WTC11 (cell line): ENCODE measurements around the gene GNG10. TPM values are rescaled to one million over a fixed set of nuclear protein-coding genes. Genes with fewer than 3 reads are reported as not detected.

Source experiments
- ATAC-seq: fragments of 200-7000 bp; cut with Tn5 transposase; 2 replicates; pipeline ENCODE4 v1.10.0; 2021; ENCODE audit warnings: mild to moderate bottlenecking, moderate library complexity
- CTCF ChIA-PET: fragments of 300-600 bp; sonication (Branson Sonifier 250); formaldehyde crosslinking; loops from one replicate; lab custom pipeline; 2021; ENCODE audit warnings: antibody characterized with exemption; lab: Charles Lee
- POLR2A ChIA-PET: fragments of 350-600 bp; sonication (Branson Sonifier 250); formaldehyde crosslinking; loops from one replicate; lab custom pipeline; 2021; ENCODE audit warnings: antibody characterized with exemption; lab: Charles Lee
- DNase-seq: peaks from one replicate; pipeline ENCODE4 v3.0.0; 2021; ENCODE audit warnings: low spot score
- H3K27ac Mint-ChIP-seq: 2 replicates; pipeline ENCODE4 v1.8.0; 2021; ENCODE audit warnings: mixed read lengths
- H3K27me3 Mint-ChIP-seq: 2 replicates; pipeline ENCODE4 v1.8.0; 2021; ENCODE audit warnings: low read depth, mild to moderate bottlenecking, moderate library complexity, mixed read lengths
- H3K36me3 Mint-ChIP-seq: 2 replicates; pipeline ENCODE4 v1.8.0; 2021; ENCODE audit warnings: mixed read lengths
- H3K4me1 Mint-ChIP-seq: 2 replicates; pipeline ENCODE4 v1.8.0; 2022; ENCODE audit warnings: mixed read lengths
- H3K4me3 Mint-ChIP-seq: 2 replicates; pipeline ENCODE4 v1.8.0; 2021; ENCODE audit warnings: mild to moderate bottlenecking, moderate library complexity, mixed read lengths
- H3K9me3 Mint-ChIP-seq: 2 replicates; pipeline ENCODE4 v1.8.0; 2021; ENCODE audit warnings: mixed read lengths
- AFF4 ChIP-seq: sonication (generic); formaldehyde crosslinking; IDR thresholded peaks from 2 replicates; pipeline ENCODE4 v1.8.1; 2023; ENCODE audit warnings: mild to moderate bottlenecking, missing genetic modification reagents, borderline replicate concordance
- CDX4 ChIP-seq: fragments of 250-450 bp; sonication (Bioruptor Pico); IDR thresholded peaks from 2 replicates; pipeline ENCODE4 v1.9.0; 2021; ENCODE audit warnings: moderate library complexity, mild to moderate bottlenecking, inconsistent platforms, borderline replicate concordance
- CTCF ChIP-seq: fragments of 200-600 bp; IDR thresholded peaks from 2 replicates; pipeline ENCODE4 v1.8.0; 2022; ENCODE audit warnings: antibody characterized with exemption
- ELF4 ChIP-seq: sonication (generic); formaldehyde crosslinking; IDR thresholded peaks from 2 replicates; pipeline ENCODE4 v1.8.1; 2022; ENCODE audit warnings: low read depth, mild to moderate bottlenecking, moderate library complexity, missing genetic modification reagents
- FOXP1 ChIP-seq: sonication (generic); formaldehyde crosslinking; IDR thresholded peaks from 2 replicates; pipeline ENCODE4 v1.8.0; 2022; ENCODE audit warnings: missing genetic modification reagents, mild to moderate bottlenecking, moderate library complexity, borderline replicate concordance
- FOXP4 ChIP-seq: sonication (generic); formaldehyde crosslinking; IDR thresholded peaks from 2 replicates; pipeline ENCODE4 v1.8.0; 2022; ENCODE audit warnings: mild to moderate bottlenecking, missing genetic modification reagents
- NFATC4 ChIP-seq: fragments of 250-450 bp; sonication (Bioruptor Pico); IDR thresholded peaks from 2 replicates; pipeline ENCODE4 v1.9.0; 2021; ENCODE audit warnings: mild to moderate bottlenecking
- NR1H2 ChIP-seq: sonication (generic); formaldehyde crosslinking; IDR thresholded peaks from 2 replicates; pipeline ENCODE4 v1.9.0; 2021; ENCODE audit warnings: mild to moderate bottlenecking, moderate library complexity, missing genetic modification reagents
- PRDM15 ChIP-seq: sonication (generic); formaldehyde crosslinking; IDR thresholded peaks from 2 replicates; pipeline ENCODE4 v1.8.0; 2022; ENCODE audit warnings: missing genetic modification reagents
- PRRX2 ChIP-seq: fragments of 250-450 bp; sonication (Bioruptor Pico); IDR thresholded peaks from 2 replicates; pipeline ENCODE4 v1.8.0; 2021; ENCODE audit warnings: mild to moderate bottlenecking
- USF2 ChIP-seq: sonication (generic); formaldehyde crosslinking; IDR thresholded peaks from 2 replicates; pipeline ENCODE4 v1.8.1; 2023; ENCODE audit warnings: mild to moderate bottlenecking, missing genetic modification reagents, moderate library complexity
- ZMAT4 ChIP-seq: fragments of 250-450 bp; sonication (Bioruptor Pico); IDR thresholded peaks from 2 replicates; pipeline ENCODE4 v1.9.0; 2021; ENCODE audit warnings: mild to moderate bottlenecking
- ZNF396 ChIP-seq: fragments of 250-450 bp; sonication (Bioruptor Pico); IDR thresholded peaks from 2 replicates; pipeline ENCODE4 v1.8.0; 2021; ENCODE audit warnings: mild to moderate bottlenecking, moderate library complexity, borderline replicate concordance
- ZNF416 ChIP-seq: fragments of 250-450 bp; sonication (Bioruptor Pico); IDR thresholded peaks from 2 replicates; pipeline ENCODE4 v1.9.0; 2021; ENCODE audit warnings: mild to moderate bottlenecking, inconsistent platforms
- ZNF671 ChIP-seq: fragments of 250-450 bp; sonication (Bioruptor Pico); IDR thresholded peaks from 2 replicates; pipeline ENCODE4 v1.8.0; 2021; ENCODE audit warnings: mild to moderate bottlenecking
- total RNA-seq: library from RNA; stranded (reverse); gene quantifications from 3 replicates; pipeline ENCODE4 v1.2.3, GENCODE V29; 2021

The GNG10 gene
- total RNA-seq, 1 experiment from 2014 or later: 17.2 TPM

GRCh38 chr9:111644195-111644772 lies 17.1 kb upstream of the GNG10 start:
- ATAC-seq: no peak
- H3K27me3 Mint-ChIP-seq: no peaks in the 10 kb centered on the region
- POLR2A ChIA-PET: interaction anchor here (1.0 kb wide), 1 partner anchor 13 kb away, joined by 3 read pairs; no protein-coding TSS in a partner anchor
- peaks cover 28% of the 10 kb centered on the region for H3K36me3 Mint-ChIP-seq
- TF ChIP-seq ZNF671 (CRISPR knock-in tag) (no peak), ZMAT4 (no peak), USF2 (CRISPR knock-in tag) (no peak), ZNF416 (CRISPR knock-in tag) (no peak), AFF4 (CRISPR knock-in tag) (no peak), FOXP4 (CRISPR knock-in tag) (no peak)
- TF ChIP-seq, all 79 proteins: peak for 0
- H3K9me3 Mint-ChIP-seq: no peaks in the 10 kb centered on the region
- H3K27ac Mint-ChIP-seq: no peak overlapping the region
- CTCF ChIA-PET: no interaction called here
- no peak for DNase-seq
- H3K4me1 Mint-ChIP-seq: no peaks in the 10 kb centered on the region
- H3K4me3 Mint-ChIP-seq: no peak overlapping the region

- DNase-seq: no peak
- ChIA-PET POLR2A (no interaction called here), CTCF (no interaction called here)
- no peak overlapping the region for H3K27ac Mint-ChIP-seq
- H3K36me3 Mint-ChIP-seq: peaks cover 36% of the 10 kb centered on the region
- no peak overlapping the region for H3K4me3 Mint-ChIP-seq
- no peaks in the 10 kb centered on the region for H3K27me3 Mint-ChIP-seq
- no peaks in the 10 kb centered on the region for H3K9me3 Mint-ChIP-seq
- H3K4me1 Mint-ChIP-seq: no peaks in the 10 kb centered on the region
- no peak for ATAC-seq
- TF ChIP-seq FOXP1 (CRISPR knock-in tag): no peak
- no peak for TF ChIP-seq NFATC4 (CRISPR knock-in tag)
- TF ChIP-seq ZNF396 (CRISPR knock-in tag): no peak
- TF ChIP-seq AFF4 (CRISPR knock-in tag): no peak
- no peak for TF ChIP-seq NR1H2 (CRISPR knock-in tag)
- no peak for TF ChIP-seq PRDM15
- TF ChIP-seq CTCF: no peak
- TF ChIP-seq USF2 (CRISPR knock-in tag): no peak
- TF ChIP-seq CDX4 (CRISPR knock-in tag): no peak
- no peak for TF ChIP-seq PRRX2 (CRISPR knock-in tag)
- no peak for TF ChIP-seq ELF4 (CRISPR knock-in tag)
Observed at GRCh38 chr9:111645806-111646205, 15.6 kb upstream of the GNG10 start.
